Fibroblast of skin of left biceps (primary cell): ENCODE results near the gene CENATAC.
A peak's percentile ranks its signal among the peaks of the same experiment; 100 is the strongest.
"Not testable (repeated sequence)": the region's sequence is repeated elsewhere in the genome, so short reads cannot be mapped to it uniquely, and the experiment has no call there.

Experiments used
- DNase-seq, 2 experiments: peaks; one replicate each; pipeline ENCODE4 v3.0.0-alpha.2; 2013; ENCODE audit warnings: low read depth in 2 of 2

CENATAC gene

DNA sequence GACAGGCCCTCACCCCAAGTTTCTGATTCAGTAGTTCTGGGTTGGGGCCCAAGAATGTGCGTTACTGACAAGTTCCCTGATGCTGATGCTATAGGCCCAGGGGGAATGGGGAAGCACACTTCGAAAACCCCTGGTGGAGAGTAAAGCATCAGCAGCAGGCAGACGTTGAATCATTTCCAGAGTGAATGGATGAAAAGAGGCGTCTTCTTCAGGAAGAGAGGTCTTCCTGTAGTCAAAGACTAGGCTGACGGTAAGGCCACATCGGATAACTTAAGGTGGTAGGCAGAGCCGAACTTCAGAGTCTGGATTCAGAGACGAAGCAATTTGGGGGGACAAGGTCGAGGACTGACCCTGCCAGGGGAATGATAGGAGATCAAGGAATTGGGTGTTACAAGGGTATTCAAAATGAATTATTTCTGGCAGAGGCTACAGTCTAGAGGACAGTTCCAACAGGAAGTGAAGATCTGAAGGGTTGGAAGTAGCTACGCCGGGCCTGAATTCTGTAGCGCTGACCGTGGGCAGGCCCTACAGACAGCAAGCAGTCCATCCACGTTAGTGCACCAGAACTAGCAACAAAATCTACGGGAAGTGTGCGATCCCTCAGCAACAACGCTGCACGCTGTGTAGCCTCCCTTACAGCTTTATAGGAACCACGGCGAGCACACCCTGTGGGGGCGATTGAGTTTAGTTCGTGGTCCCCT is 862 bp upstream of the CENATAC start:
- no peak for DNase-seq

DNA sequence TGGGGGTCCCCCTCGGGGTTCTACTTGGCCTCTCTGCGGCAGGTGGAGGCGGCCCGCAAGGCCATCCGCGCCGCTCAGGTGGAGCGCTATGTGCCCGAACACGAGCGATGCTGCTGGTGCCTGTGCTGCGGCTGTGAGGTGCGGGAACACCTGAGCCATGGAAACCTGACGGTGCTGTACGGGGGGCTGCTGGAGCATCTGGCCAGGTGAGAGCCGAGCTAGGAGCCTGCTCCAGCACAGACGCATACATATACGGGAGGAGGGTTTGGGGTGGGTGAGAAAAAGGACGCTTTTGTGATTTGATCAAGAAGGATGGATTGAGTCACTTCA is 415 bp downstream of the CENATAC start:
- DNase-seq = no peak

DNA sequence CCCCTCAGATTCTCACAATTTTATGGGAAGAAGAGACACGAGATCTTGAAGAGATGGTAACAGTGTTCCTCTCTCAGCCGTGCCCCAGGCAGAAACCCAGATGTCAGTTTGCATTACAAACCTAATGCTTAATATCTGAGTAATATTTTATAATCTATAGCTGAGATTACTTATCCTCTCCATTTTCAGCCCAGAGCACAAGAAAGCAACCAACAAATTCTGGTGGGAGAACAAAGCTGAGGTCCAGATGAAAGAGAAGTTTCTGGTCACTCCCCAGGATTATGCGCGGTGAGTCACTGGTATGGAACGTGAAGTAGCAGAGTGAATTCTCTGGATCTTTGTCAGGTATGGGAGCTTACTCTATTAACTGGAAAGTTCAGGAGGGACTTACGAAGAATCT is 884 bp downstream of the CENATAC start:
- no peak for DNase-seq

DNA sequence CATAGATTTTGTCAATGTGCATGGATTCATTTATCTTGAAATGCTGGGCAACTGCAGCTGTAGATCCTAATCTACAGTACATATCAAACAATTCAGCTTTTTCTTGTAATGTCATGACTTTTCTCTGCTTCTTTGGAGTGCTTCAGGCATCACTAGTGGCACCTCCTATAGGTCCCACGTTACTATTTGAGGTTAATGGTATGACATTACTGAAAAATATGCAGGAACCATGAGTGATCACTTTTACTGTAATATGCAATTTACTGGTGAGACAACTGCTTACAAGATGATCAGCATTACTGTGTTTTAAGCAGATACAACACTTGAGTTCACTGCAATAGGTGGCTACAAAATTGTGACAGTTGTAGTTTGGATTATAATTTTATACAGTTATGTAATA is 3.0 kb downstream of the CENATAC start:
- DNase-seq = no peak

DNA sequence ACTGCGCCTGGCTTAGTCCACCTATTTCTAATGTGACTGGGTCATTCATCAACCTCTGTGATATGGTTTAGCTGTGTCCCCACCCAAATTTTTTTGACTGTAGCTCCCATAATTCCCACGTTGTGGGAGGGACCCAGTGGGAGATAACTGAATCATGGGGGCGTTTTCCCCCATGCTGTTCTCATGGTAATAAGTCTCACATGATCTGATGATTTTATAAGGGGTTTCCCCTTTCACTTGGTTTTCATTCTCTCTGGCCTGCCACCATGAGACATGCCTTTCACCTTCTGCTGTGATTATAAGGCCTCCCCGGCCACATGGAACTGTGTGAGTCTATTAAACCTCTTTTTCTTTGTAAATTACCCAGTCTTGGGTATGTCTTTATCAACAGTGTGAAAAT is 8.7 kb downstream of the CENATAC start:
- no peak for DNase-seq

DNA sequence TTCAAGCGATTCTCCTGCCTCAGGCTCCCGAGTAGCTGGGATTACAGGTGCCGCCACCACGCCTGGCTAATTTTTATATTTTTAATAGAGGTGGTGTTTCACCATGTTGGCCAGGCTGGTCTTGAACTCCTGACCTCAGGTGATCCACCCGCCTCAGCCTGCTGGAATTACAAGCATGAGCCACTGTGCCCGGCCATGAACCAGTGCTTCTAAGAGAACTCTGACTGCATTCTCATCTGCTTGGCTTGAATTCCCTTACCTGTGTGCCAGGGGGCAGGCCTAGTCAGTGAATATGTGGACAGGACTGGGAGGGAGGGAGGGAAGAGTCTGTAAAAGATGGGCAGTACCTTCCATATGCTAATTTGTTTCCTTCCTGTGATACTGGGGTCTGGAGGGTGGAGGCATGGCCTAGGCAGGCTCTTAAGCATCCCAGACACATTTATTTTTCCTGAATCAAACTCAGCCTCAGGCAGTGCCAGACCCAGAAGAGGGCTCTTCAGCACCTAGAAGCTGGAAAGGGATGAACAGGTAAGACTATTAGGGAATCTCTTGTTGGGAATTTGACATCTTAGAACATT is 13.6 kb downstream of the CENATAC start:
- no peak for DNase-seq

DNA sequence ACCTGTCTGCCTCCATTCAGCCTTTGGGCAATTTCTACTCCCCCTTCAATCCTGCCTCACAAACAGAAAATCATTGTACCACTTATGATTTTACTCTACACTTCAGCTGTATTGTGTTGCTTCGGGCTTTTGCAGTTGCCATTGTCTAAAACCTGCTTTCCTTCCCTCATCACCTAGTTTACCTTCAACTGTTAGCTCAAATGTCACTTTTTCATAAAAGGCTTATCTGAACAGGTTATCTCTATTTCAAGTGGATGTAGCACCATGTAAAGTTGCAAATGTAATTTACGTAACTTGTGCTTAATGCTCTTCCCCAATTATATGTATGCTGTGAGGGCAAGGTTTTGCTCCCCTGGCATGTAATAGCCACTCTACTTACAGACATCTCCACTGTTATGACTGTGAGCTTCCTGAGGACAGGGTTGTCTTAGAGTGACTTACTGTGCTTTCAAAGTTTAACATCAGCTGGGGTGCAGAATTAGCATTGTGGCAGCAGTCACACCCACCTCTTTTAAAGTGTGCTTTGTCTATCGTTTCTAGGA is 14.8 kb downstream of the CENATAC start:
- DNase-seq = no peak

DNA sequence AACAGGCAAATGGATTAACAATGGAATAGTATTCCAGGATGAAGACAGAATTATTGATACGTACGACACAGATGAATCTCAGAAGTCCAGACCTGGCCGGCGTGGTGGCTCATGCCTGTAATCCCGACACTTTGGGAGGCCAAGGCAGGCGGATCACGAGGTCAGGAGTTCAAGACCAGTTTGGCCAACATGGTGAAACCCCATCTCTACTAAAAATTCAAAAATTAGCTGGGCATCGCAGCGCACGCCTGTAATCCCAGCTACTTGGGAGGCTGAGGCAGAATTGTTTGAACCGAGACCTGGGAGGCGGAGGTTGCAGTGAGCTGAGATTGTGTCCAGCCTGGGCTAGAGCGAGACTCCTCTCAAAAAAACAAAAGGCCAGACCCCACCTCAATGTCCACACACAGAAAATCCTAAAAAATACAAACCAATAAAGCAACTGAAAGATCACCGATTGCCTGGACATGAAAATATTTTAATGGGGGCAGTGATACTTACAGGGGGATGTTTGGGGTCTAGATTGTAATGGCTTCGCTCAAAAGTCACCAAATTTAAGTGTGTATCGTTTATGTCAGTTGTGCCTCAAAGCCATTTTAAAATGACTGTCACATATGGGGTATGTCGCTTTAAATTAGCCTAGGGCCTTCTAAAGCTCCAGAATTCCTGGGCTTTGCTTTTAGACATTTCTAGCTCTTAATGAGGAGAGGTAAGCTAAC is 16.4 kb downstream of the CENATAC start:
- DNase-seq = no peak

DNA sequence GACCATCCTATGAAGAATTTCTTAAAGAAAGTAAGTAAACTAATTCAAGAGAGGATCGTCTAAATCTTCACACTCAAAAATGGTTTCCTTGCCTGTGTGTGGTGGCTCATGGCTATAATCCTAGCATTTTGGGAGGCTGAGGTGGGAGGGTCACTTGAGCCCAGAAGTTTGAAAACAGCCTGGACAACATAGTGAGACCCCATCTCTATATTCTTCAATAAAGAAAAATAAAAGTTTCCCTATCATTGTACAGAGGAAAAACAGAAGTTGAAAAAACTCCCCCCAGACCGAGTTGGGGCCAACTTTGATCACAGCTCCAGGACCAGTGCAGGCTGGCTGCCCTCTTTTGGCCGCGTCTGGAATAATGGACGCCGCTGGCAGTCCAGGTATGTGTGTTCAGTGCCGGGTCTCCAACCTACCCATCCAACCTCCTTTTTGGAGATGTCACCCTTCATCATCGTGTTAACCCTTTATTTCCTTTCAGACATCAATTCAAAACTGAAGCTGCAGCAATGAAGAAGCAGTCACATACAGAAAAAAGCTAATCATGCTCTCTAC is 17.2 kb downstream of the CENATAC start:
- no peak for DNase-seq

DNA sequence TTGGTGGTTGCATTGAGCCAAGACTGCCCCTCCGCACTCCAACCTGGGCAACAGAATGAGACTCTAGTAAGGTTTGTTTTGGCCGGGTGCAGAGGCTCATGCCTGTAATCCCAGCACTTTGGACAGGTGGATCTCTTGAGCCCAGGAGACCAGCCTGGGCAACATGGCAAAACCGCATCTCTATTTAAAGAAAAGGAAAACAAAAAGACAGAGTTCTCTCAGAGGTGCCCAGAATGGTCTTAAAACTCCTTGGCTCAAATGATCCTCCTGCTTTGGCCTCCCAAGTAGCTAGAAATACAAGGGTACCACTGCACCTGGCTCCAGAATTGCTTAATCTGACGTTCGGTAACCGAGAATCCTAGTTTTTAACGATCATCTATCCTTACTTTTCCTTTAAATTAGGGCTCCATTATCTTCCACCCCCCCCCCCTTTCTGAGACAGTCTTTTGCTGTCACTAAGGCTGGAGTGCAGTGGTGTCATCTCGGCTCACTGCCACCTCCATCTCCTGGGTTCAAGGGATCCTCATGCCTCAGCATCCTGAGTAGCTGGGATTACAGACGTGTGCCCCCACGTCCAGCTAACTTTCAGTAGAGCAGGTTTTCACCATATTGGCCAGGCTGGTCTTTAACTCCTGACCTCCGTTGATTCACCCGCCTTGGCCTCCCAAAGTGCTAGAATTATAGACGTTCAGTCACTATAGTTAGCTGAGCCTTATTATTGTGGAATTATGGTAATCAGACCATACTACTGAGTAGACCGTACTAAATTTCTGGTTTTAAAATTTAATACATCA is 18.5 kb downstream of the CENATAC start:
- no peak for DNase-seq

DNA sequence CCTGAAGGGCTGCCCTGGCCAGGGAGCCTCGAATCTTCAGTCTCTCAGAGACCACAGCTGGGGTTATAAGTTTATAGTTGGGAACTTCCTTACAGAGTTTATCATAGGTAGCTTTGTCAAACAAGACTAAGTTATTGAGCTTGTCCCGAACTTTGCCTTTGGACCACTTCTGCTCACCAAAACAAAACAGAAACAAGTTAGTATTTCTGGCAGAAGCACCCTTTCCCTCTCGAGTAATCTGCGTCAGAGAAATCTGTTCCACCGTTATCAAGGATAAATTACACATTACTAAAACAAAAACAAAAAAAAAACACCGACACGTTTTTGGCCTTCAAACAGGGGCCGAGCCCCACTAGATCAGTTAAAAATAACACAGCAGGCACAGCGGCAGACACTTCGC is 19.4 kb downstream of the CENATAC start:
- DNase-seq = not testable (repeated sequence)

DNA sequence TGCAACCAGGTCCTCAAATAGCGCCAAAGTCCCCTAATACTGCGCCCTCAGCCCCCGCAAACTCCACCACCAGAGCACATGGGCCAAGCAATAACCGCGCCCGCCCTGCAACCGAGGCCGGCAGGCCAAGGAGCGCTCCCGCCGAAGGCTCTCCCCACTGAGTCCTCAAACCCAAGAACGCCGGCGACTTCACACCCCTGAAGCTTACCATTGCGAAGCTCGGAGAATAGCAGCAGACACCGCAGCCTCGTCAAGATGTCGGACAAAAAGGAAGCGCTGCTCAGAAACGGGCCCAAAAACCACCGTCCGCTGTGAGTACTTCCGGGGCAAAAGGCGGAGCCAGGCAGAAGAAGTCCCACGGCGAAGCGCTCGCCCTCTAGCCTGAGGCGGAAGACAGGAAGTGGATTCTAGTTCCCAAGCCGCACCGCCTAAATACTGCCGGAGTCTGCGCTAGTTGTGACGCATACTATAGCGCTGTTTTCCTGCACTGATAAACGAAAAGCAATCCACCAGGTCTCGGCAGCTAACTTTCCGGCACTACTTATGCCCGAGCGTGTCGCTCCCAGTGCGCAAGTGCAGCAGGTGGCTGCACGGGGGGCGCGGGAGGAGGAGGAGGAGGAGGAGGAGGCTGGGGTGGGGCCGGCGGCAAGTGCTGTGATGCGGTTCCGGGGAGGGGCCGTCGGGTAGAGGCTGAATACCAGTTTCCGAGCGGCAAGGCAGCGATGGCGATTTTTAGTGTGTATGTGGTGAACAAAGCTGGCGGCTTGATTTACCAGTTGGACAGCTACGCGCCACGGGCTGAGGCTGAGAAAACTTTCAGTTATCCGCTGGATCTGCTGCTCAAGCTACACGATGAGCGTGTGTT is 20.4 kb downstream of the CENATAC start, which contains the start of the genes RPS25 and TRAPPC4:
TSS of gene RPS25 (minus strand) at position 270 of the 865 bp plus-strand sequence. CDS start at position 211, 59 bp downstream.
TSS of gene TRAPPC4 (plus strand) at position 693 of the 865 bp plus-strand sequence. CDS start at position 723, 30 bp downstream.
- DNase-seq = peak; percentile 86 to 87

DNA sequence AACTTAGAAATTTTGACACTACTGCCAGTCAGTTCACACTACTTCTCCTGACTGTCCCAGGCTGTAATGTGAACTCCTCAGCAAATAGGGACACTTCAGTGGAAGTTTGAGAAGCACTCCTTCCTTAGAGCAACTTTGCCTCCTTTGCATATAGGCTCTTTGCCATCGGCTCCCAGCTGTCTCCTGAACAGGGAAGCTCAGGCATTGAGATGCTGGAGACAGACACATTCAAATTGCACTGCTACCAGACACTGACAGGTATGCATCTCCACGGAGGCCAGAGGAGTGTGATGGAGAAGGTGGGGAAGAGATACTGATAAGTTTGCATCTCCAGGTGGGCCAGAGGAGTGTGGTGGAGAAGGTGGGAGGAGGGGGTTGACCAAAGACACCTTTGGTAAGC is 22.1 kb downstream of the CENATAC start:
- DNase-seq = no peak

DNA sequence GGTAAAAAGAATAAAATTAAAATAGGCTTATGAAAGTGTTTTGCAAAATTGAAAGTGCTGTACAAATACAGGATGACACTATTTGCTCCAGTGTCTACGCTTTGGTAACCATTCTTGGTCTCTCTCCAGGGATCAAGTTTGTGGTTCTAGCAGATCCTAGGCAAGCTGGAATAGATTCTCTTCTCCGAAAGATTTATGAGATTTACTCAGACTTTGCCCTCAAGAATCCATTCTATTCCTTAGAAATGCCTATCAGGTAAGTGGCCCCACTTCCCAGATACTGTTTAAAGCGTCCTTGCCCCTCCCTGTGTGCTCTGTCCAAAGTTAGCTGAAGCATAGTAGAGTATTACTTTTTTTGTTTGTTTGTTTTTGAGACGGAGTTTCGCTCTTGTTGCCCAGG is 23.7 kb downstream of the CENATAC start:
- DNase-seq = no peak

DNA sequence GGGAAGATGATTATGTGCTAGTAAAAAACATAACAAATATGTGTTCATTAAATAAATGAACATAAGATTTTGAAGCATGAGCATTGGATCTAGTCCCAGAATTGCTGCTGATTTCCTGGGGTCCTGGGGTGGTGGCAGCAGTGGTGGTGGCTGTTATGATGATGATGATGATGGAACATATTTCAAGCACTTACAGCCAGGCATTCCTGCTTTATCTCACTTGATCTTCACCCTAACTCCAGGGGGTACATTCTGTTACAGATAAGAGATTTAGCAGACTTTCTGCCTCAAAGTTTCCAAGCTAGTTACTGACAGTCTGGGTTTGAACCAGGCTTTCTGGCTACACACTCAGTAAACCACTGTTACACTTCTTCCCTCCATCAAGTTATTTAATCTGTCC is 25.8 kb downstream of the CENATAC start:
- DNase-seq = no peak

DNA sequence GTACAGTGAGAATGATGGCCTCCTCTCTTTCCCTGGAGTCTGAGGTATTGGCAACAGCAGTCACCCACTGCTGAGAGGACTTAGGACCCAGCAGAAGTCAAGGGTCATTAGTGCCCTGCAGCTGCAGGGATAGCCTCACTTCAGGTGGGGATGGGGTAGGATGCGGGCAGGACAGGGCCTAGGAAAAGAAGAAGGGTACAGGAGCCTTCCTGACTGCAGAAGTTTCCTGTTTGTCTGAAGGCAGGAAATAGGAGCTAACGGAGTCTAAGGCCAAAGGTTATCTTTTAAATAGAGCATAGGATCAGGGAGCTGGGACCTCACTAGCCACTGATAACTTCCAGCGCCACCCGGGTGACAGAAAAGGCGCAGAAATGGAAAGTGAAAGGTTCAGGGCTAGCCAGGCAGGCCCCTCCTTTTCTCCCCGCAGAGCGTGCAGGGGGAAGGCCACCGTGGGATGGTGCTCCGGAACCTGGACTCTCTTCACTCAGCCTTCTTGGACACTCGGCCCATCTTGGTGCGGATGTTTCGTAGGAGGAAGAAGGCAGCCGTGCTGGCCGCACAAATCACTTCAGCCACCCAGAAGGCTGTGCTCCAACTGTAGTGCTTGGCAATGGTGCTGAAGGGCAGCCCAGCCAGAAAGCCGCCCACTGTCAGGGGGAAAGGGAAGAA is 26.6 kb downstream of the CENATAC start:
- DNase-seq = no peak

DNA sequence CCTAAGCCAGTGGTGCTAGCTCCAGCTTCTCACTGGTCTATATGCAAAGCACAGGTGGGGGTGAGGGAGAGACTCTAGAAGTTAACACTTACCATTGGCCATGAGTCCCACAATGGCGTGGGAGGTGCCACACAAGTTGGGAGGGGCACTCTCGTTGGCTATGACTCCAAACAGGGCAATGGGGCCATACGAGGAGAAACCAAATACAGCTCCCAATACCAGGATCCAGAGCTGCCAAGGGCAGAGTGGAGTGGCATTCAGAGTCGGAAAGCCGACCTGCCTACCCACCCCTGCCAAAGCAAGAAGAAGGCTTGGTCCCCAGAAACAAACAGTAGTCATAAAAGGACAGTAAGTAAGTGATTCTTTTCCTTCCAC is 27.1 kb downstream of the CENATAC start:
- DNase-seq = no peak

DNA sequence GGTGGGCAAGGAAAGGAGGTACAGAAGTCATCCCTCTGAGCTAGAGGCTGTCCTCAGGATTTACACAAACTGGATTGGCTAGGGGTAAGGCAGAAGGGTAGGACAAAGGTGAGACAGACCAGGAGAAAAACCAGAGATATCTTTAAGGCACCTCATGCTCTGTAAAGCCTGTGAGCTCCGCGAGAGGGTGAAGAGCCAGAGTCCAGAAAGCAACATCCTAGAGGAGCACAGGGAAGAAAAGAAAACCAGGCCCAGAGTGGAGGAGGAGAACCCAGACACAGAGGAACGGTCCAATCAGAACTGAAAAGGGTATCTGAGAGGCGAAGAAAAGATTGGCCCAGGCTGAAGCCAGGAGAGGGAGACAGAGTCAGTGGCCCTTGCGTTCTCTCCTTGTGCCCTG is 27.6 kb downstream of the CENATAC start:
- no peak for DNase-seq

DNA sequence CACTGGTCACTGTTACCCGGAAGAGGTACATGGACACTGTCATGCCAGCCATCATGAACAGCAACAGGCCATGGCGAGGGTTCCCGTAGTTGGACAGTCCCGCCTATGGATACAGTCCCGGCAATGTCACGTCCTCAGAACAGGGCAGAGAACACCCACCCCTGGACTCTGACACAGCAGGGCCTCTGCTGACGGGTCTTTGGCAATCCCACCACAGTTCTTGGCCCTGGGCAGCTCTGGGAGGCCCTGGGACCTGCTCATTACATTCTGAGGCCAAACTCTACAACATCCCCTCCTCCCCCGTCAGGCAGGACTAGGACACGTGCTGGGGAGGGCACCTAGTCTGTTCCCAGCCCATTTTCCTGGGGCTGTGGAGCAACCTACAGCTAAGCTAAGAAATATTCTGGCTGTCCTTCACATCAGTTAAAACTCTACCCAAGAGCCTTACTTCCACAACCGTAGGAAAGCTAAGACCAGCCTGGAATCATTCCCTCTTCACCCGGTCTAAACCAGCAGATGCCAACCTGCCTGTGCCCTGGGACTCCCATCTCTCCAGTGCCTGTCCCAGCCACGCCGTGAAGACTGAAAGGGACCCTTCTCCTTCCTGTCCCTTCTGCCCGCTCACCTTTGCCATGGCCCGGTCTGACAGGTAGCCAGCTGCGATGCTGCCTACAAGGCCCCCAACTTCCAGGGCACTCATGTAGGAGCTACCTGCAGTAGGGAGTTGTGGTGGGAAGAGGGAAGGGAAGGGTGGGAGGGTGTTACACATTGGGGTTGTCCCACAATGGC is 28.2 kb downstream of the CENATAC start:
- no peak for DNase-seq
